Measurements from ENCODE around the gene ADGRA1. TPM values are rescaled to one million over a fixed set of nuclear protein-coding genes. Genes with fewer than 3 reads are reported as not detected.

The ADGRA1 gene
- total RNA-seq, 2 donors from 2014 or later, result 0.24 to 1.0 TPM

- H3K4me3 ChIP-seq (ENCODE audit: low read length), result no peak overlapping the region
- Mint-ChIP-seq H3K4me1 (no peaks in the 10 kb centered on the region), H3K36me3 (ENCODE audit: low read depth) (peaks cover 23% of the 10 kb centered on the region), H3K27me3 (ENCODE audit: insufficient read depth) (no peaks in the 10 kb centered on the region), H3K9me3 (no peaks in the 10 kb centered on the region), H3K27ac (no peak overlapping the region), H3K4me3 (no peak overlapping the region)
- H3K36me3 ChIP-seq (ENCODE audit: control insufficient read depth, insufficient read depth, low read length), result no peaks in the 10 kb centered on the region
- H3K9me3 ChIP-seq (ENCODE audit: control insufficient read depth, low read length), result no peaks in the 10 kb centered on the region
- TF ChIP-seq CTCF (conservative IDR thresholded peaks at IDR 0.05), result no peak
- H3K9ac ChIP-seq (ENCODE audit: extremely low read depth, low read length, poor library complexity, severe bottlenecking), result no peak overlapping the region
- H3K27ac ChIP-seq (ENCODE audit: low read depth, low read length), result no peak overlapping the region
- no peaks in the 10 kb centered on the region for H3K4me1 ChIP-seq (ENCODE audit: control insufficient read depth, insufficient read depth, low read length)
- no peak for DNase-seq
- WGBS, 2 experiments (ENCODE audit: insufficient coverage in 1 of 2, insufficient read length in 1 of 2), result 93 to 94% methylated on average over 40 to 66 of the region's 66 CpGs
- no peaks in the 10 kb centered on the region for H3K27me3 ChIP-seq (ENCODE audit: control insufficient read depth, insufficient read depth, low read length, poor library complexity, severe bottlenecking)
These were observed 79.3 kb downstream of the ADGRA1 start for GRCh38 chr10:133166828-133167692.

- DNase-seq, result no peak
- no peaks in the 10 kb centered on the region for H3K4me1 ChIP-seq (ENCODE audit: control insufficient read depth, insufficient read depth, low read length)
- H3K4me1 Mint-ChIP-seq, result no peaks in the 10 kb centered on the region
- H3K9me3 Mint-ChIP-seq, result peaks cover under 1% of the 10 kb centered on the region
- WGBS, 2 experiments (ENCODE audit: insufficient coverage in 1 of 2, insufficient read length in 1 of 2), result 90 to 93% methylated on average over 20 to 37 of the region's 37 CpGs
- H3K9ac ChIP-seq (ENCODE audit: extremely low read depth, low read length, poor library complexity, severe bottlenecking), result no peak overlapping the region
- H3K36me3 ChIP-seq (ENCODE audit: control insufficient read depth, insufficient read depth, low read length), result no peaks in the 10 kb centered on the region
- H3K36me3 Mint-ChIP-seq (ENCODE audit: low read depth), result peaks cover 27% of the 10 kb centered on the region
- H3K4me3 Mint-ChIP-seq, result no peak overlapping the region
- no peaks in the 10 kb centered on the region for H3K27me3 ChIP-seq (ENCODE audit: control insufficient read depth, insufficient read depth, low read length, poor library complexity, severe bottlenecking)
- TF ChIP-seq CTCF (conservative IDR thresholded peaks at IDR 0.05), result no peak
- no peak overlapping the region for H3K27ac Mint-ChIP-seq
- H3K4me3 ChIP-seq (ENCODE audit: low read length), result no peak overlapping the region
- no peaks in the 10 kb centered on the region for H3K27me3 Mint-ChIP-seq (ENCODE audit: insufficient read depth)
- H3K9me3 ChIP-seq (ENCODE audit: control insufficient read depth, low read length), result no peaks in the 10 kb centered on the region
- H3K27ac ChIP-seq (ENCODE audit: low read depth, low read length), result no peak overlapping the region
These were observed 80.2 kb downstream of the ADGRA1 start for GRCh38 chr10:133167693-133168616.

- Mint-ChIP-seq H3K9me3 (peaks cover 4% of the 10 kb centered on the region), H3K4me3 (no peak overlapping the region), H3K36me3 (ENCODE audit: low read depth) (peaks cover 30% of the 10 kb centered on the region), H3K4me1 (no peaks in the 10 kb centered on the region), H3K27me3 (ENCODE audit: insufficient read depth) (no peaks in the 10 kb centered on the region), H3K27ac (no peak overlapping the region)
- H3K36me3 ChIP-seq (ENCODE audit: control insufficient read depth, insufficient read depth, low read length), result no peaks in the 10 kb centered on the region
- no peaks in the 10 kb centered on the region for H3K27me3 ChIP-seq (ENCODE audit: control insufficient read depth, insufficient read depth, low read length, poor library complexity, severe bottlenecking)
- TF ChIP-seq CTCF (conservative IDR thresholded peaks at IDR 0.05), result no peak
- DNase-seq, result no peak
- no peak overlapping the region for H3K9ac ChIP-seq (ENCODE audit: extremely low read depth, low read length, poor library complexity, severe bottlenecking)
- no peak overlapping the region for H3K4me3 ChIP-seq (ENCODE audit: low read length)
- H3K4me1 ChIP-seq (ENCODE audit: control insufficient read depth, insufficient read depth, low read length), result no peaks in the 10 kb centered on the region
- H3K27ac ChIP-seq (ENCODE audit: low read depth, low read length), result no peak overlapping the region
- no peaks in the 10 kb centered on the region for H3K9me3 ChIP-seq (ENCODE audit: control insufficient read depth, low read length)
- 95 to 100% methylated on average over 3 to 14 of the region's 14 CpGs for WGBS, 2 experiments (ENCODE audit: insufficient coverage in 1 of 2, insufficient read length in 1 of 2)
These were observed 80.9 kb downstream of the ADGRA1 start for GRCh38 chr10:133168617-133169031.

Measured in endodermal cell (in vitro differentiated cells).